HepG2 (cell line): ENCODE data around the gene TBC1D24. TPM values are rescaled to one million over a fixed set of nuclear protein-coding genes. Genes with fewer than 3 reads are reported as not detected.
A peak's percentile ranks its signal among the peaks of the same experiment; 100 is the strongest.

Experiments used
- ATAC-seq: fragments of 200-7000 bp; cut with Tn5 transposase; 3 replicates; pipeline ENCODE4 v1.9.1; 2020; ENCODE audit warnings: mild to moderate bottlenecking, moderate library complexity
- BruUV-seq: library from RNA; stranded (reverse); fragments of 400-500 nt; replicated peaks from 2 replicates; lab custom pipeline; 2021; lab: Mats Ljungman, UMichigan
- CTCF ChIA-PET: fragments of 300-600 bp; formaldehyde crosslinking; extraction: SDS; loops from one replicate; lab custom pipeline; 2021; ENCODE audit warnings: low total read pairs, inconsistent platforms, low intra/inter-chr PET ratio; lab: Yijun Ruan, JAX
- POLR2A ChIA-PET: fragments of 350-600 bp; sonication (Branson Sonifier 250); formaldehyde crosslinking; loops from one replicate; lab custom pipeline; 2020; ENCODE audit warnings: antibody characterized with exemption, inconsistent platforms; lab: Yijun Ruan, JAX
- DNase-seq: peaks from one replicate; pipeline ENCODE4 v3.0.0-alpha.2; 2015; ENCODE audit warnings: low spot score
- FAIRE-seq: peaks from 3 replicates; lab custom pipeline; 2011; peaks lifted over from hg19 to GRCh38; lab: Jason Lieb, UNC
- H2AFZ ChIP-seq: one replicate; pipeline ENCODE4 v1.6.1; 2011; ENCODE audit warnings: low read length, inconsistent platforms
- H3K27ac ChIP-seq: fragments of 300-600 bp; 3 replicates; pipeline ENCODE4 v1.8.0; 2011; ENCODE audit warnings: mixed run types, mild to moderate bottlenecking, mixed read lengths, low read length, inconsistent platforms; ENCODE audit not compliant: insufficient read depth; ENCODE audit errors: extremely low read length
- H3K27me3 ChIP-seq, 2 experiments: fragments of 200-600 bp in 1 of 2; 2 replicates in 1 of 2; 3 replicates in 1 of 2; pipeline versions ENCODE4 v1.6.0 to v1.8.0; 2011; ENCODE audit warnings: low read length in 2 of 2, mild to moderate bottlenecking in 2 of 2, moderate library complexity in 2 of 2, inconsistent platforms in 1 of 2; ENCODE audit not compliant: insufficient read depth in 2 of 2, control insufficient read depth in 1 of 2
- H3K36me3 ChIP-seq, 2 experiments: fragments of 200-600 bp in 1 of 2; replicated peaks in 1 of 2; 2 replicates in 1 of 2; 3 replicates in 1 of 2; pipeline versions ENCODE4 v1.5.1 to v1.8.0; 2011; ENCODE audit warnings: low read length in 2 of 2, inconsistent platforms in 1 of 2; ENCODE audit not compliant: insufficient read depth in 2 of 2, control insufficient read depth in 1 of 2
- H3K4me1 ChIP-seq: 2 replicates; pipeline ENCODE4 v1.5.1; 2012; ENCODE audit warnings: low read length, inconsistent platforms; ENCODE audit not compliant: insufficient read depth
- H3K4me2 ChIP-seq: 2 replicates; pipeline ENCODE4 v1.6.0; 2011; ENCODE audit warnings: low read depth, low read length, inconsistent platforms
- H3K4me3 ChIP-seq, 3 experiments: fragments of 200-600 bp in 1 of 3; sonication (generic), shearing (Covaris generic) in 1 of 3; replicated peaks in 1 of 3; 2 replicates each; pipeline ENCODE4 v1.5.1; 2011 to 2016; ENCODE audit warnings: low read length in 3 of 3, inconsistent platforms in 2 of 3, low read depth in 2 of 3, mild to moderate bottlenecking in 2 of 3, control low read depth in 1 of 3, mixed read lengths in 1 of 3; ENCODE audit not compliant: insufficient read depth in 1 of 3
- H3K79me2 ChIP-seq: one replicate; pipeline ENCODE4 v1.6.1; 2011; ENCODE audit warnings: low read length, inconsistent platforms; ENCODE audit not compliant: insufficient read depth
- H3K9ac ChIP-seq: 2 replicates; pipeline ENCODE4 v1.6.0; 2011; ENCODE audit warnings: mild to moderate bottlenecking, low read depth, low read length, inconsistent platforms; ENCODE audit not compliant: insufficient read depth
- H3K9me3 ChIP-seq: 2 replicates; pipeline ENCODE4 v1.5.1; 2012; ENCODE audit warnings: mild to moderate bottlenecking, low read length
- H4K20me1 ChIP-seq: 2 replicates; pipeline ENCODE4 v1.6.0; 2011; ENCODE audit warnings: inconsistent platforms, mild to moderate bottlenecking, low read length, moderate library complexity; ENCODE audit not compliant: insufficient read depth
- HNRNPL ChIP-seq: fragments of 200-400 bp; formaldehyde crosslinking; IDR thresholded peaks from 2 replicates; pipeline ENCODE4 v1.6.1; 2017; ENCODE audit warnings: mild to moderate bottlenecking, low read depth, low read length
- SRSF9 ChIP-seq: fragments of 200-400 bp; formaldehyde crosslinking; IDR thresholded peaks from 2 replicates; pipeline ENCODE4 v1.6.1; 2018; ENCODE audit warnings: borderline replicate concordance, mild to moderate bottlenecking, low read depth, low read length; ENCODE audit not compliant: insufficient read depth, poor library complexity, severe bottlenecking
- ZNF629 ChIP-seq: sonication (generic); formaldehyde crosslinking; conservative IDR thresholded peaks from 2 replicates; pipeline ENCODE4 v1.5.0; 2020; ENCODE audit warnings: missing genetic modification reagents
- ZNF687 ChIP-seq: sonication (generic); formaldehyde crosslinking; IDR thresholded peaks from 2 replicates; pipeline ENCODE4 v1.5.1; 2020; ENCODE audit warnings: mild to moderate bottlenecking, missing genetic modification reagents, moderate library complexity
- WGBS: methylation state at CpG from one replicate; pipeline ENCODE4 v1.1.6; 2017; ENCODE audit warnings: low lambda C conversion rate; 5-methylcytosine and 5-hydroxymethylcytosine counted together
- in situ Hi-C: cut with HindIII; loops from 2 replicates; pipeline ENCODE4 v1.10.0; 2017; ENCODE audit warnings: low pct_unique_long_range_greater_than_20kb; ENCODE audit not compliant: extremely low pct_ligation_motif_present
- intact Hi-C: fragments of 100-400 bp; cut with micrococcal nuclease; formaldehyde crosslinking; loops from one replicate; pipeline ENCODE4 v1.10.0; 2022; ENCODE audit not compliant: unreplicated experiment
- polyA plus RNA-seq, 8 experiments: library from polyadenylated mRNA; depleted of rRNA in 3 of 8; stranded (reverse) in 7 of 8; unstranded in 1 of 8; fragments of >200 nt; fragmentation: Illumina TruSeq in 4 of 8; extraction: Trizol in 4 of 8; gene quantifications; 2 replicates each; pipeline versions ENCODE4 v1.2.1 to v1.2.3, GENCODE V29; 2011 to 2016; ENCODE audit warnings: low read depth in 4 of 8, missing spikeins in 1 of 8, mixed read lengths in 1 of 8; ENCODE audit not compliant: insufficient read depth in 1 of 8
- total RNA-seq, 5 experiments: library from RNA; depleted of rRNA; stranded (reverse); fragments of >200 nt; fragmentation: Illumina TruSeq; extraction: Trizol; gene quantifications; 2 replicates each; pipeline ENCODE4 v1.2.3, GENCODE V29; 2016; ENCODE audit warnings: low read depth in 1 of 5

Gene TBC1D24
- total and polyA plus RNA-seq, 2 of the 13 experiments (the other 11 are each of a cell fraction or from before 2014, with no cell fraction given) = 7.7 to 13.7 TPM

DNA sequence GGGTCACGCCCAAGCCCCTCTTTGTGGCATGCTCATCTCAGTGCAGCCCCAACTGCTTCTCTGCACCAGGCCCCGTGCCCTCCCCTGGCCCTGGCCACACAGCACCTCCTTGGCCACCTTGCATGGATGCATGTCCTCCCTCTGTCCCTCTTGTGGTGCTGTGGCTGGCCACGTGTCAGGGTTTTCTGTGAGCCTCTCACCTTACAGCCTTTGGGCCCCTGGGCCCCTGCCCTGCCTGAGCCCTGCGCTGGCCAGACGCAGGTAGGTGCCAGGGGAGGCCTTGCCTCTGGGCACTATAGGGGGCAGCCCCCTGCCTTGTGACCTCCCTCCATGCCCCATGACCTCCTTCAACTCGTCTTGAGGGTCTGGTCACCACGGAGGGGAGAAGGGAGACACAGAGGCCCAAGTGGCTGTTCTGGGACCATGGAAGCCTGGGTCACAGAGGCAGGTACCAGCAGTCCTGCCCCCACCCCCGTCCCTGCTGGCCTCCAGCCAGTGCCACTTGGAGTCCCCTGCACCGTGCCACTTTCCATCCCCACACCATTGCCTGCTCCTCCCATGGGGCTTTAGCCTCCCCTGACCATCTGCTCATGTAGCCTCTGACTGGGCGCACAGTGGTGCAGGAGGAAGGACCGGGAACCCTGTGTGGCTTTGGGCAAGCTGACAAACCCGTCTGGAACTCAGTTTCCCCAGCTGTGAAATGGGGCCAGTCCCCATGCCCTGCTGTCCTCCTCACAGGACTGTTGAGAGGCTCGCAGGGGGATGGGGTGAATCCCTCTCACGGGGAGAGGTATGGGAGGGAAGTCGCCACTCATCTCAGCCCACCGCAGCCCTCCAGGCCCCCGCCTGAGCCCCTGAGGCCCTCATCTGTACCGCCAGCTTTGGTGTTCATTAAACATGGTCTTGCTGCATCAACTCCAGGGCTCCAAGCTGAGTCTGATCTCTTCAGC, 27.3 kb downstream of the TBC1D24 start:
- H4K20me1 ChIP-seq = no peaks in the 10 kb centered on the region
- 86% methylated on average over 9 of the region's 18 CpGs for WGBS
- CTCF ChIA-PET = interaction anchor here (0.8 to 2.2 kb wide), 5 partner anchors 28 to 161 kb away, joined by 3 to 28 read pairs (median 8); partner anchors contain the start of genes ABCA3, CCNF and TBC1D24
- no peak for DNase-seq
- no peak for TF ChIP-seq SRSF9
- TF ChIP-seq ZNF629 = peak; percentile 54
- 0 out of 2 replicates have a peak, but pooled peaks have one; percentile 13 for TF ChIP-seq HNRNPL
- TF ChIP-seq ZNF687 (CRISPR knock-in tag) = peak; percentile 20; the same call in 1 of the 2 replicates
- TF ChIP-seq, all 625 proteins: peak for 3
- no peak overlapping the region for H3K4me2 ChIP-seq
- no peaks in the 10 kb centered on the region for H3K79me2 ChIP-seq
- no TSS peak for BruUV-seq
- no peak overlapping the region for H3K9ac ChIP-seq
- in situ Hi-C loops (loop anchor here (5.0 kb wide), 1 partner anchor 75 kb away; the partner anchor contains the start of gene CCNF), intact Hi-C loops (loop anchor here (1.0 to 10.0 kb wide), 2 partner anchors 72 to 157 kb away; partner anchors contain the start of gene ABCA3)
- no peak overlapping the region for H2AFZ ChIP-seq
- no peak for FAIRE-seq
- no peaks in the 10 kb centered on the region for H3K27me3 ChIP-seq
- POLR2A ChIA-PET = interaction anchor here (0.9 to 1.4 kb wide), 6 partner anchors 11 to 251 kb away, joined by 4 to 7 read pairs (median 6); partner anchors contain the start of genes AMDHD2, ECI1, TBC1D24 and TEDC2
- H3K36me3 ChIP-seq = peaks cover 7 to 16% of the 10 kb centered on the region in 2 experiments; a peak in 3 of 5 replicates
- no peaks in the 10 kb centered on the region for H3K9me3 ChIP-seq
- peaks cover 22% of the 10 kb centered on the region for H3K4me1 ChIP-seq
- H3K27ac ChIP-seq = no peak overlapping the region
- no peak; the same call in 1 of the 3 replicates for ATAC-seq
- H3K4me3 ChIP-seq = no peak overlapping the region
